Measurements from ENCODE around the gene FOXL3.

FOXL3 gene

DNA sequence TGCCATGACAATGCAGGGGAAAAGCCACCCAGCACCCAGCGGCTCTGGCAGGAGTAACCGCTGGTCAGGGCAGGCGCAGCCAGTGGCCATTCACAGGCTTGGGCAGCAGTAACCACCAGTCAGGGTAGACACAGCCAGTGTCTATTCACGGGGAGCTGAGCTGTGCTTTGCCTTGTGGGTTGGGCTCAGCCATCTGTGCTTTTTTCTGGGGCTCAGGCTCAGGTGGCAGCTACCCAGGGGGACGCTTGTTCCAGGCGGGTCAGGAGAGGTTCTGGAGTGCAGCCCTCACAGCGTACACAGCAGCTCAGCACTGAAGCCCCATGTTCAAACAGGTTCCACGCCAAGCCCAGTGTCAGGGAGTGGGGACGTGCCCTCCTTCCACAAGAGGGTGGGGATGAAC lies 28.5 kb downstream of the FOXL3 start:
- no peak for FAIRE-seq
- DNase-seq (ENCODE audit: extremely low spot score, insufficient read length, low read depth) = no peak

DNA sequence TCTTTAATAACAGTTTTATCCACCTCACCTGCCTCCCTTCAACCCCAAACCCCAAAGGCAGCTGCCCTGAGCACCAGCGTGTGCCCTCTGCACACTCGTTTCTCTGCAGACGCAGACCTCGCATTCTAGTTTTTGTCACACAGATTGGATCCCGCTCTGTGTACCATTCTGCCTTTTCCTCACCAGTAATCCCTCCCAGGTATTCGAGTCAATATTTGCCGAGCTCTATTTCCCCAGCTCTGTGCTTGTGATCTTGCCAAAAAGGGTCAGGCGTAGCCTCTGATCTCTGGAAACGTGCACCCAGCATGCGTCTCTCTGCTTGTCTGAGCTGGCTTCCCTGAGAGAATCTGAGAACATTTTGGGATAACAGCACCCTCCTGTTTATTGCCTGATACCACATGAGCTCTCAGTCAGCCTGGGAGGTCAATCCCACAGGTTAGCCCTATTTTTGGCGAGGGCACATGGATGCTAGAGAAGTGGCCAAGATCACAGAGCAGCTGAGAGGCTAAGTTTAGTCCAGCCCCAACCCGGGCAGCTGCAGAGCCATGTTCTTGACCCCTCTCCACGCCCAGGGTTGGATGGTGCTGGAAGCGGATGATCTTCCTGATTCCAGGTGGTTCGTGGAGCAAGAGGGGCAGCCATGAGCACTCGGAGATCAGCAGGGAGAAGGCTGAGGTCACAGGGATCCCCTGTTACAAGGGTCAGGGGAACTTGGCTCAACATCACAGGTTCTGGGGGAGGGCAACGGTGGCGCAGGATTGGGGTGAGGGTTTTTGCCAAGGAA lies 29.1 kb downstream of the FOXL3 start:
- FAIRE-seq = no peak
- DNase-seq (ENCODE audit: extremely low spot score, insufficient read length, low read depth) = no peak

DNA sequence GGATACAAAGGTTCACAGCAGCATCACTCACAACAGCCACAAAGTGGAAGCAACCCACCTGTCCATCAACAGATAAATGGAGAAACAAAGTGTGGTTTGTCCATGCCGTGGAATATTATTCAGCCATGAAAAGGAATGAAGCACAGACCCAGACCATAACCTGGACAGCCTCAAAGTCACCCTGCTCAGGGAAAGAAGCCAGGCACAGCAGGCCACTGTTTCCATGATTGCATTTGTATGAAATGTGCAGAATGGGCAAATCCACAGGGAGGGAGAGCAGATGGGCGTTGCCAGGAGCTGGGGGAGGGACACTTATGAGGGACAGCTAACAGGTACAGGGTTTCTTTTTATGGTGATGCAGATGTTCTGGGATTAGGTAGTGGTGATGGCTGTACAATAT lies 30.3 kb downstream of the FOXL3 start:
- FAIRE-seq (no peak), DNase-seq (ENCODE audit: extremely low spot score, insufficient read length, low read depth) (no peak)

DNA sequence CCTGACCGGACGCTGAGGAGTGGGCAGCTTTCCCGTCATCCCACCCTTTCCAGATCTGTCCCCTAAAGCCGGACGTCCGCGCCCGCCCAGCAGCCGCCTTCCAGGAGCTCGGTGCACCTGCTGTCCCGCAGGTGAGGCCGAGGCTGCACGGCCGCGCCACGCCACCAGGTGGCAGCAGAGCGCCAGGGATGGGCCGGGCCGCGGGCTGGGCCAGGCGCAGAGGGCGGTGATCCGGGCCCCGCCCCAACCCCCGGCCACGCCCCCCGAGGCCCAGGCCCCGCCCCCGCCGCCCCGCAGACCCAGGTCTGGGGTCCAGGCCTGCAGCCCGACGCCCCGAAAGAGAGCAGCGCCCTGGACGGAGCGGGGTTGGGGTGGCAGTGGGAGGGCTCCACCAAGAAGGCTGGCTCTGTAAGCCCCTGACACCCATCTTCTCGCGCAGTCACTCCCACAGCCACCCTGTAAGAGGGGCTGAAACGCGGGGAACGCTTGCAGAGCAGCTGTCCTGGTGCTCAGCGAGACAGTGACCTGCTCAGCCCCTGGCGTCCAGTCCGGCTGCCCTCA lies 32.2 kb downstream of the FOXL3 start:
- FAIRE-seq (peak; percentile 66), DNase-seq (ENCODE audit: extremely low spot score, insufficient read length, low read depth) (peak; percentile 79)

DNA sequence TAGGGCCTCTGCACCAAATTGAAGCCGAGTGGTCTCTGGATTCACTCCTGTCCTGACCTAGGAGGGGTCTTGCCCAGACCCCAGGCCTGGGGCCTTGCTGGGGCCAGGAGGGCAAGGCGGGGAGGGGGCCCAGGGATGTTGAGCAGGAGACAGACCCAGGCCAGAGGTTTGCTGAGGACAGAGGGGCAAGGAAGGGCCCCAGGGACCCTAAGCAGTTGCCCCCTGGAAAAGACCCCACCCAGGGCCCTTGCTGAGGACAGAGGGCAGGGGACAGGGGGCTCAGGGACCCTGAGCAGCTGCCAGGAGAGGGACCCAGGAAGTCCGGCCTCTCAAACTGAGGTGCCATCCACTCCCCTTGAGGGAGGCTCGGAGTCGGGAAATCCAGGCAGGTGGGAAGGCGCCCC lies 32.7 kb downstream of the FOXL3 start:
- FAIRE-seq (no peak), DNase-seq (ENCODE audit: extremely low spot score, insufficient read length, low read depth) (no peak)

DNA sequence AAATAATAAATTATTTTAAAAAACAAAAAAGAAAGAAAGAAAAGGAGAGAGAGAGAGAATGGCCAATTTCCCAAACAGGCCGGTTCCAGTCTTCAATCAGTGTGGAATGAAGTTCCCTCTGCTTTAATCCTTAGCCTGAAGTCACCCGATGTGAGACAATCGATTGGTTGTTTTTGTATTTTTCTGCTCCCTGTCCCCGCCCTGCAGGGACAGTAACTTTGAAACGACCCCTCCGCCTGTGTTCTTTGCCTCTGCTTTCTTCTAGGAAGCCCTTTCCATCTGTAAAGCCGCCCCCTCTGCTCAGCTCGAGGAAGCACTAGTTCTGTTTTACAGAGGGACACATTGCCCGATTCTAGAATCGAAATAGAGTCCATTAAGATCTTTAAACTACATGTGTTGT lies 33.4 kb downstream of the FOXL3 start:
- FAIRE-seq (no peak), DNase-seq (ENCODE audit: extremely low spot score, insufficient read length, low read depth) (no peak)

DNA sequence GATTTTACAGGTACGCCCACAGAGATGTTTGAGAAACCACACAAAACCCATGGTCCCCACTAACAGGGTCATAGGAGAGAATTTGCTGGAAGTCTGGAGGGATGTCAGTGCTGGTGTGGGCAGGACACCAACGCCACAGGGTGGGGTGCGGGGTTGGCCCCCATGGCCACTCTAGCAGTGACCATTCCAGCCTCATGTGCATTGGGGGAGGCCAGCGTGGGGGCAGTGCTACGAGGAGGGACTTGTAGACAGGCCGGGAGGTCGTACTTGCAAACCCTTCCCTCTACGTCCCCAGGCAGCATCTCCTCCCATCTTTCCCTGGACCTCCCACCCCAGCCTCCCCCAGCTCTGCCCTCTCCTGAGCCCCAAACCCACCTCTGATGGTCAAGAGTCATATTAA lies 34.0 kb downstream of the FOXL3 start:
- DNase-seq (ENCODE audit: extremely low spot score, insufficient read length, low read depth) (no peak), FAIRE-seq (no peak)

DNA sequence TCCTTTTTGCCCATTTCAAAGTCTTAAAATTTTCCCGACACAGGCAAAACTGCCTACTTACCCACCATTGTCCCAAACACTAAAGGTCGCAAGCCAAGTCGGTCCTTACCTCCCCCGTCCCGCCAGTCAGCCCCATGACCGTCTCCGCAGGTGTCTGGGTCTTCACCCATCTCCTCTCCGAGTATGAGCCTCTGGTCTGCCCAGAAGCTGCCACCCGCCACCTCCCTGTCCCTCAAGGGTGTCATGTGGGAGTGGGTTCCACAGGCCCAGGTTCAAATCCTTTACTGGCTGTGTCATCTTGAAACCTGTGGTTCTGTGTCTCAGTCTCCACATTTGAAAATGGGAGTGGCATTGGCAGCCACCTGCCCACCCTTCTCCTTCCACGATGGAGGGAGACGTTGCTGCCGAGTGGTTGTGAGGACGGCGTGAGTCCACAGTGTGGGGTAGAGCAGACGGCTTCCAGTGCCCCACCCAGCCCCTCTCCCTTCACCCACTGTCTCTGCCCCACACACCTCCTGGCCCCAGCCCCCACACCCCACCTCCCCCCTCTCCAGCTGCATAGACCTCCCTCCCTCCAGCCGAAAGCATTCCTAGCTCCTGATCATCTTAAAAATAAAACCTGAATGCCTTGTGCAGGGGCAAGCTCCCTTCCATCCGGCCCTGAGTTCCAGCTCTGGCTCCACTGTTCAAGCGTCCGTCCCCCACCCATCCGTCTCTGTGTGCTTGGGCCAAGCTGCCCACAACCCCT lies 35.3 kb downstream of the FOXL3 start:
- no peak for FAIRE-seq
- no peak for DNase-seq (ENCODE audit: extremely low spot score, insufficient read length, low read depth)

DNA sequence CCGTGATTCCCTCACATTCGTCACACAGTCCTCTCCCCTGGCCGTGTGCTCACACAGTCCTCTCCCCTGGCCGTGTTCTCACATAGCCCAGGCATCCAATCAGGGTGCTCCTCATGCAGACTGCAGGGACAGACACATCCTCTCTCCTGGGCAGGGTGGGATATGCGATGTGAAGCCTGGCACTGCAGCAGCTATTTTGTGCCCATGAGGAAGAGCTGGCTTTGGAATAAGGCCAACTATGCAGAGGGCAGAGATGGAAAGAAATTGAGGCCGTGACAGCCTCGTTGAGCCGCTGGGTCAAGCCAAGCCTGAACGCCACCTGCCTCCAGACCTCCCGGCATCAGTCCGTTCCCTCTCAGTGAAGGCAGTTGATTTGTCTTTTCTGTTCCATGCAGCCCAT lies 35.8 kb downstream of the FOXL3 start:
- DNase-seq (ENCODE audit: extremely low spot score, insufficient read length, low read depth) (no peak), FAIRE-seq (no peak)

DNA sequence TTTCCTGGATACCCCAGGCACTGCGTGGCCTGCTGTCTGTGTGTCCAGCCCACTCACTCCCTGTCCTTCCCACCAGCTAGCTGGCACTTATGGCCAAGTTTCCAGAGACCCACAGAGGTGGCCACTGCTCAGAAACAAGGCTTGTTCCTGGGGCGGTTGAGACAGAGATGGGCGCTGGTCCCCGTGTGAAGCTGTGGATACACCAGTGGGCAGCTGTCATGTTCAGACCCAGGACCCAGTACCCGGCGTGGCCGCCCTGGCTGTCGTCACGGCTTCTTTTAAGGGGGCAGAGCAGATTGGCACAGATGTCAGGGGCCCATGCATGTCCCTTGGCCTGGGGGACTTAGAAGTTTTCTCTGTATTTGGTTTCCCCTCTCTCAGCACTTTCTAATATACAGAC lies 36.3 kb downstream of the FOXL3 start:
- DNase-seq (ENCODE audit: extremely low spot score, insufficient read length, low read depth) (no peak), FAIRE-seq (no peak)

DNA sequence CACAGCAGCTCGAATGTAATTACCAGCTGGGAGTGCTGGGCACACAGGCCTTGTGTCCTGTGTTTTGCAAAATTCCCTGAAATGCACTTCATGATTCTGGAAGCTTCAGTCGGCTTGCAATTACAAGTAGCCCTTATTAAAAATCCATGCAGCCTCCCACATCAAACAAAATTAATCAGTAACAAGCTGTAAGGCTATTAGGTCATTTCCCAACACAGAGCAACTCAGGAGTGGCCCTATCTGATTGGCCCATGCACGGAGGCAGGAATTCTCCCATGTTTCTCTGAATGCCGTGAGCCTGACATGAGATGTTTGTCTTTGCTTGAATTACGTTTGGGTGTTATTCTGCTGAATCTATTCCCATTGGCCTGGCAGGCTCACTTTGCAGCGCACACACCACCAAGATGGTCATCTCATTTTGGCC lies 36.9 kb downstream of the FOXL3 start:
- DNase-seq (ENCODE audit: extremely low spot score, insufficient read length, low read depth) (no peak), FAIRE-seq (no peak)

DNA sequence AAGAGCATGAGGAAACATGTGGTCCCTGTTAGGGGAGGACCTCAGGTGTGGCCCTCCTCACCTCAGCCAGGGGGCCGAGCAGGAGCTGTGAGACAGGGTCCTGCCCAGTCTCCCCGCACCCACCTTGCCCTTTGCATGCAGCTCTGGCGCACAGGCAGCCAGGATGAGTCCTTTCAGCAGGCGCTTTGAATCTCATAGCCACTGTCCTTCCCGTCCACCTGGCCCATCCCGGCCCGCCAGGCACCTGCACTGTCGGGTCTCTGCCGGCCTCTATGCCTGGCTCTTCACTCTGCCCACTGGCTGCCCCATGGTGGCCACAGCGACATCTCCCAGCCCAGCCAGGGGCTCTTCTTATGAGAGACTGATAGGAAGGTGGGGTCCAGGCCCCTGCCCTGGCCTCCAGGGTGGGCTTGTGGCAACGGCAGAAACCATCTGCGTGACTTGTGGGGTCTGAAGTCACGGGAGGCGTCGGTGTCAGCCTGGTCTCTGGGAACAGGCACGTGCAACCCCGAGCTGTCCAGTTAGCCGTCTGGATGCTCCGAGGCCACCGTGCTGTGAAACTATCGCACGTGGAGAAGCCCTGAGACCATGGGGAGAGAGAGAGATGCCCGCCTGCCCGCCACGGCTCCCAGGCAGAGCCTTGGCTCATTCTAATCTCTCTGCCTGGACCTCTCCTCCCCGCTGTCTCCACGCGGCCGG lies 37.4 kb downstream of the FOXL3 start:
- DNase-seq (ENCODE audit: extremely low spot score, insufficient read length, low read depth) (no peak), FAIRE-seq (no peak)

DNA sequence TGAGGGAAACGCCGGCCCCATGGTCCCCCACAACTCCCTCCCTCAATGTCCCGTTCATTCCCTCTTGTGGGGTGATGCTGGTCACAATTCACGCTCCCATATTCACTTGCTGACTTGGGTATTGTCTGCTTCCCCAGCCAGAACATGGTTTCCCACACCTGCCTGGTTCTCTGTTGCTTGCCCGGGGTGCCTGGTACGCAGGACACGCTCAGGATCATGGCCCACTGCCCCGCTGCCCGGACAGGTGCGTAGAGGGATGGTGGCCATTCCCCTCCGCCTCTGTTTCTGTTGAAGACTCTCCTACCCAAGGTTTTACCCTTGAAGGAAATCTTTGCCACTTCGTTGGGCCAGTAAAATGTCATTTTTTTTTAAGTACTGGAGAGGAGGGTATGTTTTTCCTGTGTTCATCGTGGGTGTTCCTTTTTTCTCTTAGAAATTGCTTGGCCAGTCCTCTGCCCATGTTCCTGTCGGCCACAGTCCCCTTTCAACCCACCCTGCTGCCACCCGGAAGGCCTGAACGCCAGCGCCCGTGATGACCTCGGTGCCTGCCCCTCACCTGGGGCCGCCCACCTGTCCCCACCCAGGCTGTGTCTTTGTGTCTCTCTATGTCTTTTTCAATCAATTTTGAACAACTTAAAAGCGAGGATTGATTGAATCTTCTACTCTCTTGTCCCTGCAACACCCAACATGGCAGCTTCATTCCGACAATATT lies 38.2 kb downstream of the FOXL3 start:
- no peak for FAIRE-seq
- no peak for DNase-seq (ENCODE audit: extremely low spot score, insufficient read length, low read depth)

DNA sequence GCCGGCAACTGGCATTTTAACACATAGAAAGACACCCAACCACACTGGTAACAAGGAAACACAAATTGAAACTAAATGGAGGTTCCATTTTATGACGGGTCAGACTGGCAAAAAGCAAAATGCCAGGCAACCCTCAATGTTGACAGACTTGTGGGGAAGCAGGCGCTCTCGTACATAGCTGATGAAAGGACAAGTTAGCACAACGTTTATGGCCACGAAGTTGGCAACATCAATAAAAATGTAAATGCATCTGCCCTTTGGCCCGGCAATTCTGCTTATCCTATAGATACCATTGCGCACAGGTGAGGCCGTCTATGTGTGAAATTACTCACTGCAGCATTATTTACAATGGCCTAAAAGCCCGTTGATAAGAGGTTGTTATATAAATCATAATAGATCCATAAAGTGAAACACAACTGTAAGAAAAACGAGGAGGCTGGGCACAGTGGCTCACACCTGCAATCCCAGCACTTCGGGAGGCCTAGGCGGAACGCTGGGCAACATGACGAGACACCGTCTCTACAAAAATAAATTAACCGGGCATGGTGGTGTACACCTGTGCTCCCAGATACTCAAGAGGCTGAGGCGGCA lies 39.8 kb downstream of the FOXL3 start:
- DNase-seq (ENCODE audit: extremely low spot score, insufficient read length, low read depth) (no peak), FAIRE-seq (no peak)

DNA sequence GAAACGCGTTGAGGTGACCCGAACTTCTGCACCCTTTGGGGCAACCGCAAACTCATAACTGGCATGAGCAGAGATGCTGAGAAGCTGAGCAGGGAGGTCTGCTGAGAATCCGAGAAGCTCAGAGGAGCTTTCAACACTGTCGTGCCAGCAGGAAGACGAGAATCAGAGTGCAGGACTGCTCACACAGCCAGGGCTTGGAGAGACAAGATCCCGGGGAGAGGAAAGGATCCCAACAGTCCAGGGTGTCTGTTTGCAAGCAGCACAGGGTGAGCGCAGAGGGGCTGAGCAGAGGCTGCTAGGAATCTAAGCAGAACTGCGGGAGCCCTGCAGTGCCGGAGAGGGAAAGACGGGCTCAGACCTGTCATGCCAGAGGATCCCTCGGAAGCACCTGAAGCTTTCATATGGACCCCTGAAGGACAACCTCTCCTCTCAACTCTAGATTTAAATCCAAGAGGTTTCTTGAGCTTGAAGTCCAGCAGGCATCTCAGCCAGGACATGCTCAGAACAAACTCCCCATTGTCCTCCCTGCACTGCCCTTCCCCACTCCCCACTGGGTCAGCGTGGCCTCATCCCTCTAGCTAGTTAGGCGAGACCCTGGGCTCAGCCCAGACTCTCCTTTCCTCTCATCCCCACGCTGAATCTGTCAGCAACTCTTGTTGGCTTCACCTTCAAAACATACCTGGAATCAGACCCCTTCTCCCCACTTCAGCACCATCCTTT lies 40.7 kb downstream of the FOXL3 start:
- DNase-seq (ENCODE audit: extremely low spot score, insufficient read length, low read depth) (no peak), FAIRE-seq (no peak)

DNA sequence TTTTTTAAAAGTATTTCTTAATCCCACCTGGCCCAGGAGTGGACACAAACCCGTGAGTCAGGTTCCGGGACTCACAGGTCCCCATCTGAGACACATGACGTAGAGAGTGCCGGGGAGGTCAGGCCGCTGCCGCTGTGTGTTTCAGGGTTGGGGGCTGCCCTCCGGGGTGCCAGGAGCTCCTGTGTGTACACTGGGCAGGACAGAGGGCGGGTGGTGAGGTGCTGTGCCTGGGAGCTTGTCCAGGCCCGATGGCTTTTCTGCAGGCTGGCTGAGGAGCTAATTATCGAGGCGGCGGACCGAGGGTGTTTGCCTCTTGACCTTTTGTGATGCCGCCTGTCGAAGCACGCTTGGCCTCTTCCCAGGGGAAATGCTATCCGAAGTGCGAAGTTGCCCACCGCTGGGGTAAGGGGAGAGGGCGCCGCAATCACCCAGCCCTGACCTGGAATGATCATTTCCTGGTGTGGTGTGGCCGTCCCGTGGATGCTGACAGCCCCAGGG lies 42.1 kb downstream of the FOXL3 start:
- no peak for FAIRE-seq
- no peak for DNase-seq (ENCODE audit: extremely low spot score, insufficient read length, low read depth)

DNA sequence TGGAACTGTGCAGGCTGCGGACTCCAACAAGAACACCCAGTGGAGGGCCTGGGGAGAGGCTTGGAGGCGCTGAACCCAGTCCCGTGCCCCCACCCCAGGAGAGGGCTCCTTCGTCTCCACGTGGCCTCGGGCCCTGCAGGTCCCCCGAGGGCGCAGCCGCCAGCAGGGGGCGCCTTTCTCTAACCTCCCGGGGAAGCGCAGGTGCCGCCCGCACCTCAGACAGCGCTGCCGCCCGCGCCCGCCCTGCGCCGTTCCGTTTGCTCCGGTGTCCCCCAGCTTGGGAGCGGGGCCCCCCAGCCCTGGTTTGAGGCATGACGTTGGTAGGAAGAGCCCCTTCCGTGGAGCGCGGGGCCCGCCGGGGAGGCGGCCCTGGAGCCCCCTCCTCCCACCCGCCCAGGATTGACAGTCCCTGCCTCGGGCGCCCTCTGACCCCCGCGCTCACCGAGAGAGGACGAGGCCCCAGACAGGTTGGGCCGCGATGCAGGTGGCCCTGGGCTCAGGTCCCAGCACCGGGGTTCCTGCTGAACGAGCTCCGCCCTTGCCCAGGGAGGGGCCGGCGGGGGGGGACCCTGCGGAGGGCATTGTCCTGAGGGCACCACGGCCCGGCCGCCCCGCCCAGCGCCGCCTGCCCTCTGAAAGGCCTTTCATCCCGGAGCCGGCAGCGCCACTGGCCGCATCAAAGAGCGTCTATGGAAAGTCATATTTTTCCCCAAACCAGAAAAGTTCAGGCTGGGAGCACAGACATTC lies 42.8 kb downstream of the FOXL3 start:
- no peak for FAIRE-seq
- DNase-seq (ENCODE audit: extremely low spot score, insufficient read length, low read depth) = peak; percentile 20

DNA sequence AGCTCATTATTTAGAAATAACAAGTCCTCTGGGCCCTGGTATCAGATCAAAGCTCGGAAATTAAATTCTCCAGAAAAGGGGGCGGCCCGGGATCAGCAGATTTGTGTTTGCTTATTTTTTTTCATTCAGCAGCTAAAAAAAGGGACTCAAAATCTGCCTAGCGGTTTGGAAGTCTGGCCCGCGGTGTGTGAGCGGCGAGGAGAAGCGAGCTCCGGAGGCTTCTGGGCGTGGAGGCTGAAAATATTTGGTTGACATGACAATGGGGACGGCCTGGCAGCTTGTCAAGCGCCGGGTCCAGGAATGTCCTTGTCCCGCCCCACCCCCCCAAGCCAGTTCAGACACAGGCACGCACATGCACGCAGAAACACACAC lies 43.4 kb downstream of the FOXL3 start:
- DNase-seq (ENCODE audit: extremely low spot score, insufficient read length, low read depth) (no peak), FAIRE-seq (no peak)

Measured in GM18507 (cell line).